Heart right ventricle (tissue), 16 donors: ENCODE data around the gene CACNG1. TPM values are rescaled to one million over a fixed set of nuclear protein-coding genes. Genes with fewer than 3 reads are reported as not detected.

Source experiments
- ATAC-seq, 8 donors: fragments of 200-7000 bp; cut with Tn5 transposase; one replicate each; pipeline ENCODE4 v1.9.1; 2020; ENCODE audit warnings: mild to moderate bottlenecking in 8 of 8, moderate library complexity in 8 of 8, moderate number of reproducible peaks in 1 of 8
- DNase-seq, 2 donors: peaks; one replicate each; pipeline ENCODE4 v3.0.0-alpha.2; 2020
- H3K27ac ChIP-seq, 10 donors: fragments of 200-600 bp; sonication (generic) in 2 of 10; one replicate each; pipeline versions ENCODE4 v1.5.0 to v1.8.0; 2020 to 2022; ENCODE audit warnings: mild to moderate bottlenecking in 3 of 10
- H3K27me3 ChIP-seq, 7 donors: fragments of 200-600 bp; one replicate each; pipeline ENCODE4 v1.8.0; 2021 to 2022; ENCODE audit warnings: mild to moderate bottlenecking in 2 of 7
- H3K36me3 ChIP-seq, 9 donors: fragments of 200-600 bp; sonication (generic) in 1 of 9; one replicate each; pipeline versions ENCODE4 v1.5.0 to v1.8.0; 2020 to 2022; ENCODE audit warnings: mild to moderate bottlenecking in 2 of 9
- H3K4me1 ChIP-seq, 9 donors: fragments of 200-600 bp; sonication (generic) in 1 of 9; one replicate each; pipeline versions ENCODE4 v1.5.0 to v1.8.0; 2020 to 2022; ENCODE audit warnings: mild to moderate bottlenecking in 4 of 9
- H3K4me3 ChIP-seq, 10 donors: fragments of 200-600 bp; sonication (generic) in 2 of 10; one replicate each; pipeline versions ENCODE4 v1.5.0 to v1.8.0; 2020 to 2022; ENCODE audit warnings: mild to moderate bottlenecking in 7 of 10, moderate library complexity in 2 of 10
- H3K9me3 ChIP-seq, 11 donors: fragments of 200-600 bp in 10 of 11; sonication (generic) in 2 of 11; one replicate each; pipeline versions ENCODE4 v1.5.0 to v1.8.0; 2013 to 2022; ENCODE audit warnings: mild to moderate bottlenecking in 2 of 11, control low read depth in 1 of 11, moderate library complexity in 1 of 11
- CTCF ChIP-seq, 9 donors: fragments of 200-600 bp; sonication (generic) in 2 of 9; IDR thresholded peaks; one replicate each; pipeline versions ENCODE4 v1.5.0 to v1.8.0; 2021 to 2022; ENCODE audit warnings: antibody characterized with exemption in 9 of 9, mild to moderate bottlenecking in 5 of 9, moderate library complexity in 1 of 9
- WGBS, 2 donors: extraction: QIAGEN DNeasy Blood & Tissue Kit; methylation state at CpG; one replicate each; pipeline ENCODE4 v1.1.7; 2013; ENCODE audit warnings: inconsistent platforms in 1 of 2; 5-methylcytosine and 5-hydroxymethylcytosine counted together
- intact Hi-C, 10 donors: fragments of 100-400 bp; cut with DNase I; formaldehyde crosslinking; loops; one replicate each; pipeline versions ENCODE4 v1.11.1 to v1.14.2; 2022
- polyA plus RNA-seq, 2 donors: library from polyadenylated mRNA; stranded (reverse); fragments of 200-250 nt; gene quantifications; one replicate each; pipeline ENCODE4 v1.2.3, GENCODE V29; 2013
- total RNA-seq, 10 donors: library from RNA; stranded (reverse); fragmentation: NEBNext Ultra II Directional in 3 of 10; extraction: Animal tissue kit (Norgen Biotek cat#: 25700) in 3 of 10; gene quantifications; one replicate each; pipeline versions ENCODE4 v1.2.1 to v1.2.4, GENCODE V29; 2021 to 2023
- donor health status: Arrhythmogenic right ventricular cardiomyopathy.
- donor health status: ischemic (EF 13 %, LVEDD 7.1; RV severe dilation, severe dysfunction).
- donor health status: healthy with polysubstance abuse.
- donor health status: DM: no; HTN: yes; CAD: no.
- donor health status: DM: no; HTN: no; CAD: no.
- donor health status: ischemic (EF 25% LVEDD 6.9; RV normal size, moderate dysfunction).
- donor health status: ischemic (EF 25% LVEDD 5.7; RV mildly dilated, moderate dysfunction).
- donor health status: healthy.
- donor health status: DM: yes; HTN: yes; CAD: no.
- donor health status: Ischemic cardiomyopathy.
- donor health status: ischemic (EF 35%, LVEDD 5.7; RV mildly dilated, moderate dysfunction).
- donor health status: nonischemic (EF 11% LVEDD 7.7; RV severe dilation, severe dysfunction).
- donor health status: DM: yes; HTN: yes; CAD: no.
- donor health status: PGD.
- donor health status: ischemic (EF 29% LVEDD 5.4; RV normal size, mild dysfunction).
- donor health status: nonischemic (EF 23%, LVEDD 6.1; RV moderate dilation, normal function).

Gene CACNG1
- total and polyA plus RNA-seq, 12 donors, result 0.26 TPM; not detected in 11

- DNase-seq (no peak), ATAC-seq (no peak)
- Histone ChIP-seq H3K4me3 (no peak overlapping the region), H3K9me3 (no peaks in the 10 kb centered on the region), H3K27ac (no peak overlapping the region), H3K27me3 (no peaks in the 10 kb centered on the region), H3K36me3 (no peaks in the 10 kb centered on the region), H3K4me1 (peaks cover 0 to 11% (median 0%) of the 10 kb centered on the region in 9 donors)
- WGBS, 2 donors, result 90 to 92% methylated on average over 20 of the region's 20 CpGs
- intact Hi-C loops, result no loop called here
- no peak for TF ChIP-seq CTCF (IDR thresholded peaks at IDR 0.05)
Observed at GRCh38 chr17:67025216-67025792, 19.1 kb upstream of the CACNG1 start.

GRCh38 chr17:67026341-67026740 is 18.0 kb upstream of the CACNG1 start:
- peak in 1 of 8 donors; percentile 9 for ATAC-seq
- Histone ChIP-seq H3K36me3 (no peaks in the 10 kb centered on the region), H3K27ac (no peak overlapping the region), H3K4me1 (peaks cover 0 to 11% (median 0%) of the 10 kb centered on the region in 9 donors), H3K27me3 (no peaks in the 10 kb centered on the region), H3K9me3 (no peaks in the 10 kb centered on the region), H3K4me3 (no peak overlapping the region)
- intact Hi-C loops, result no loop called here
- DNase-seq, result no peak
- WGBS, 2 donors, result 92 to 94% methylated on average over 2 of the region's 2 CpGs
- TF ChIP-seq CTCF (IDR thresholded peaks at IDR 0.05), result no peak

- no peak for TF ChIP-seq CTCF (IDR thresholded peaks at IDR 0.05)
- H3K27ac ChIP-seq, result no peak overlapping the region
- ATAC-seq (peak in 7 of 8 donors; percentile 67 to 92 (median 83)), DNase-seq (peak; percentile 23 to 48)
- H3K9me3 ChIP-seq, result no peaks in the 10 kb centered on the region
- 72 to 74% methylated on average over 12 of the region's 12 CpGs for WGBS, 2 donors
- no peaks in the 10 kb centered on the region for H3K27me3 ChIP-seq
- no peaks in the 10 kb centered on the region for H3K36me3 ChIP-seq
- H3K4me1 ChIP-seq, result peaks cover 0 to 11% (median 0%) of the 10 kb centered on the region in 9 donors
- intact Hi-C loops, result no loop called here
- no peak overlapping the region for H3K4me3 ChIP-seq
Observed at GRCh38 chr17:67027031-67027628, 17.2 kb upstream of the CACNG1 start.

GRCh38 chr17:67030641-67031040 is 13.7 kb upstream of the CACNG1 start:
- Histone ChIP-seq H3K27me3 (no peaks in the 10 kb centered on the region), H3K4me3 (no peak overlapping the region), H3K4me1 (peaks cover 0 to 11% (median 0%) of the 10 kb centered on the region in 9 donors), H3K27ac (no peak overlapping the region), H3K36me3 (no peaks in the 10 kb centered on the region), H3K9me3 (no peaks in the 10 kb centered on the region)
- WGBS, 2 donors, result 89 to 92% methylated on average over 21 of the region's 21 CpGs
- TF ChIP-seq CTCF (IDR thresholded peaks at IDR 0.05), result no peak
- DNase-seq (no peak), ATAC-seq (no peak)
- intact Hi-C loops, result no loop called here
